ENCODE measurements around the gene FBF1.

The FBF1 gene

DNA sequence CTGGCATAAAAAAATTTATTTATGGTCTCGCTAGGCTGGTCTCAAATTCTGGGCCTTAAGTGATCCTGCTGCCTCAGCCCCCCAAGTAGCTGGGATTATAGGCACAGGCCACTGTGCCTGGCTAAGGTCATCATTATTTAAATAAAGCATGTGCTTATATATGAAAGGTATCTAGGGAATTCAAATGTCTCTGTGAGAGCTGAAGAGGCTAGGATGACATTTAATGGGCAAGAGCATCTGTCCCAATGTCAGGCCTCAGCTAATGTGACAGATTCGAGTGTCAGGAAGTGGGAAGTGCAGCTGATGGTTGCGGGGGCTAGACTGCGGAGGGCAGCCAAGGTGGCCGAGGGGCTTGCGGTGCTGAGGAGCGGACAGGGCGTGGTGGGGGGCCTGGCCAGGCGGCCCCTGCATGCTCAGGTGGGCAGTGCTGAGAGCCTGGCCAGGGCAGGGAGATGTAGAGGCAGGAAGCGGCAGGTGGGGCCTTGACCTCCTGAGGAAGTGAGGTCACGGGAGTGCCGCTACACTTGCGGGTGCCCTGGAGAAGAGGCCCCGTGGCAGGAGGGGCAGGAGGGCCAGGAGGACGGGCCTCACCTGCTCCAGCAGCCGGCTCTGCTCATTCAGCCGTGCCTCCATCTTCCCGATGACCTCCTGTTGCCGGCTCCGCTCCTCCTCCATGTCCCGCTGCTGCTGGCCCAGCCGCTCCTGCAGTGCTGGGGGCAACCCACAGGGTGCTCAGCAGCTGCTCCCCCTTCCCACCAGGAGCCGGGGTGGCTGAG lies 23.5 kb downstream of the FBF1 start:
- DNase-seq (ENCODE audit: low spot score) = no peak

DNA sequence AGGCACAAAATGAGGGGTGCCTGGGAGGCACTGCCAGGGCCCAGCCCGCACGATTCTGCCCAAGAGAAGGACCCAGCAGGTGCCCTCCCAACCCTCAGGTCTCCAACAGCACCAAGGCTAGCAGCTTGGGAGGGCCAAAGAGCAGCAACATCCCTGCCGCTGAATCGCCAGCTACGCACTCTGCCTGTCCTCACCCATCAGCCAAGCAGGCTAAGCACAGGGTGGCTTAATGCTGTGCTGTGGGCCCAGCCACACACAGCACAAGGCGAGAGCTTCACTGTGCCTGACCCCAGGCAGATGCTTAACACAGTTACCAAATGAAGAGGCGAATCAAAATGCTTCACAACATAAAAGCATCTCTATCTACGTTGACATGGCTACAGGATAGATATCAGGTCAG lies 25.6 kb downstream of the FBF1 start:
- no peak for DNase-seq (ENCODE audit: low spot score)

DNA sequence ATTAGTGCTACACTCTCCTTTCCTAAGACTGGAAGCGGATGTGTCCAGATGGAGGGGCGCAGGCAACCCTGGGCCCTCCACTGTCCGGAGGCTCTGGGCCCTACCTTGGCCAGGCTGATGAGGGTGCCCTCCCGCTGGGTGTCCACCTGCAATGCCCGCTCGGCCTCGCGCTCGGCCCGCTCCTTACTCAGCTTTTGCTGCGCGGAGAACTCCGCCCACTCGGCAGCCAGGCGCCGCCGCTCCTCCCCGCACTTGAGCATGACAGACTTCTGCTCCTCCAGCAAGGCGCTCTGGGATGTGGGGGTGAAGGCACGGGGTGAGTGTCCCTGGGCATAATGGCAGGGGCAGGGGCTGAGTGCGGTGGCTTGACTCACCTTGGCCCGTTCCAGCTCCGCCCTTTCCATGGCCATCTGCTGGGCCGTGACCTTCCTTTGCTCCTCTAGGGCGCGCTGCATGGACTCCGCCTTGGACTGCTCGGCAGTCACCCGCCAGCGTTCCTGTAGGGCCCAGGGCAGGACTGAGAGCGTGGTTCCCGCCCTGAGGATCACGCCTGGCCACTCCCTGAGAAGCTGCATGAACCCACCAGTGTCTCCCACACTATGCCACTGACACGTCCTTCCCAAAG lies 26.1 kb downstream of the FBF1 start:
- DNase-seq (ENCODE audit: low spot score) = no peak

DNA sequence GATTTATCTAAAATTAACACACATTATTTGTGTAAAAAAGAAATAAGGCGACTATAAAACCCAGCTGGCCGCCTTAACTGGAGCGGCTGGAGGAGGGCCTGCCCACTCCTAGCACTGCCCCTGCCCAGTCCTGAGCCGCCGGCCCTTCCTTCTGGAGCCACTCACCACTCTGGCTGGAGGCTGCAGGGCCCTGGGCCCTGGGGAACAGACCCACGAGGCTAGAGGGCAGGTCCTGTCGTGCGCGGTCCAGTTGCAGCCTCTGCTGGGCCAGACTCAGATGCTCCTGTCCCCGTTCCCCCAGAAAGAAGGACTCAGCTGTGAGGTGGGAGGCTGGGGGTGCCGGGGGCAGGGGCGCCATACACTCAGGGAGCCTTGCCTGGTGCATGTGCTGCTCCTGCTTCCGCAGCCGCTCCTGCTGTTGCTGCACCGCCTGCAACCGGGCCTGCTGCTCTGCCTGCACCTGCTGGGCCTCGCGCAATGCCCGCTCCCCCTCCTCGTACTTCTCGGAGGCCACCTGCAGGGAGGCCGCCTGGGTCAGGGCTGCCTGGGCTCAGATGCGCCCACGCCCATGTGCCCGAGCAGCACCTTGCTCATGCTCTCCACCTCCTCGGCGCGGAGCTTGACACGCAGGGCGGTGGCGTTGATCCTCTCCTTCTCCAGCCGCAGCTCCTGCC lies 27.2 kb downstream of the FBF1 start:
- DNase-seq (ENCODE audit: low spot score) = no peak

- no peak for DNase-seq (ENCODE audit: low spot score)
These were observed 30.1 kb downstream of the FBF1 start for GRCh38 chr17:75910699-75911098.

DNA sequence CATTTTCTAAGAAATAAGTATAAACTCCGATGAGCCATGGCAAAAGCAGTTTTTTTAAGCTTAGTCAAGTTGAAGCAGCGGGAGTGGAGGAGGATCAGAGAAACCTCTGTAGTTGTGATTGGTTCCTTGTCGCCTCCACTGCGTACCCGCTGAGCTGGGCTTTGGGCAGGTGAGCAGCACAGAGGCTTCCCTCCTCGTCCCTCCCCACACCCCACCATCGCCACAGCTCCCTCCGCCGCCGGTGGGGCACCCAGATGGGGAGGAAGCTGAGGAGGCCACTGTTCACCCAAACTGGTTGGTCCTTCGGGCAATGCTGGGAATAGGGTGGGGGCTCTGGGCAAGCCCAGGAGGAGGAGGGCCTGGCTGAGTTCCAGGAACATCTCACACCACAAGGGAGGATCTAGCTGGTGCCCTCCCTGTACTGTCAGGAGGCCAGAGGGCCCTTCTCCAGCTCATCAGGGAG lies 31.0 kb downstream of the FBF1 start:
- DNase-seq (ENCODE audit: low spot score) = no peak

GRCh38 chr17:75909051-75909811 lies 31.6 kb downstream of the FBF1 start:
- DNase-seq (ENCODE audit: low spot score) = no peak

GRCh38 chr17:75908201-75908600 lies 32.6 kb downstream of the FBF1 start:
- DNase-seq (ENCODE audit: low spot score) = no peak

DNA sequence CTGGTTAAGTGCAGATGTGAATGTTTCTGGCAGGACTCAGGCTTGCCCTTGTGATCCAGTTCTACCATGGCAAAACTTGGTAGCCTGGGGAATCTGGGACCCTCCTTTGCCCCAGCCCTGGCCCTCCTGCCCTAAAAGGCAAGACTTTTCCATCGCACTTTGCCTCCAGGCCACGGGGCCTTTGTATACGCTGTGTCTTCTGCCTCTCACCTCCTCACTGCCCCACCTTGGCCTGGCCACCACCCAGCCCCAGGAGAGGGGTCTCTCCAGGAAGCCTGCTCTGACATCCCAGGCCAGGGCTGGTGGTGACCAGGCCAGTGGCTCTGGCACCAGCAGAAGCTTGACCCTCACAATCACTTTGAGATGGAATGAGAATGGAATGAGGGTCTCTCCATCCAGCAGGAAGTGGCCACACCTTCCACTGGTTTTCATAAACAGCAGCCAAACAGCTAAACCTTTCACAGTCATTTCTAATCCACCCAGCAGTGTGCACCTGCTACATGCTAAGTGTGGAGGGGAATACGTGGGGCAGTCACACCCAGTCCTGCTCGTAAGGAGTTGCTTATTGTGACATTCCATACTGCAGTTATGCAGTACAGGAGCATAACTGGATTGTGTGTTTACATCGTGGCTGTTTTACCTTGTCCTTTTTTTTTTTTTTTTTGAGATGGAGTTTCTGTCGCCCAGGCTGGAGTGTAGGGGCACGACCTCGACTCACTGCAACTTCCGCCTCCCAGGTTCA lies 34.5 kb downstream of the FBF1 start:
- DNase-seq (ENCODE audit: low spot score) = no peak

DNA sequence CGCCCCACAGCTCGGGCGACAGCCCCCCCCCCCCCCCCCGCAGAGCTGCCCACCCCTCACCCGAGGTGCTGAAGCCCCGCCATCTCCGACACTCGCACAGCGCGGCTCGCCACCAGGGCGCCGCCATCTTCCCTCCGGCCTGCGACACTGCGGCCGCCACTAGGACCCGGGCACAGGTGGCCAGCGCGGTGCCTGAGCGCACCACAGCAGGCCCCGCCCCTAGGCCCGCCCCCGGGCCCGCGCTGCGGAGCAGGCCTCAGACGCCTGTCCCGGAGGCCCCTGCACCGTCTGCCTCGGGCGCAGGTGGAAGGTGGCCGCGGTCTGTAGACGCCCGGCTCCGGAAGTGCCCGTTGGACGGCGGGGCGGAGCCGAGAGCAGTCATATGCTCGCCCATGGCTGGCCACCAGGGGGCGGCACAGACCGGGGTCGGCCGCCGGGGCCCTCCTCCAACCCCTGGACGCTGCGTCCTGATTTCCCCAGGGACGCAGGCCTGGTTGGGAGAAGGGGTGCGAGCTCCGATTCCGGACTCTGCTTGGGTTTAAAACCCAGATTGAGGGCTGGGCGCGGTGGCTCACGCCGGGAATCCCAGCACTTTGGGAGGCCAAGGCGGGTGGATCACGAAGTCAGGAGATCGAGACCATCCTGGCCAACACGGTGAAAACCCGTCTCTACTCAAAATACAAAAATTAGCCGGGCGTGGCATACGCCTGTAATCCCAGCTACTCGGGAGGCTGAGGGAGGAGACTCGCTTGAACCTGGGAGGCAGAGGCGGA lies 35.9 kb downstream of the FBF1 start, which contains the start of gene MRPL38:
MRPL38 (minus strand) TSS at position 136 of the 773 bp plus-strand sequence; CDS start at position 127, 9 bp downstream.
- peak; percentile 76 for DNase-seq (ENCODE audit: low spot score)

- DNase-seq (ENCODE audit: low spot score) = no peak
These were observed 38.4 kb downstream of the FBF1 start for GRCh38 chr17:75902406-75902805.

GRCh38 chr17:75901727-75902126 lies 39.1 kb downstream of the FBF1 start:
- DNase-seq (ENCODE audit: low spot score) = no peak

GRCh38 chr17:75900691-75901533 lies 39.9 kb downstream of the FBF1 start:
- no peak for DNase-seq (ENCODE audit: low spot score)

GRCh38 chr17:75899767-75900468 lies 40.9 kb downstream of the FBF1 start:
- DNase-seq (ENCODE audit: low spot score) = no peak

DNA sequence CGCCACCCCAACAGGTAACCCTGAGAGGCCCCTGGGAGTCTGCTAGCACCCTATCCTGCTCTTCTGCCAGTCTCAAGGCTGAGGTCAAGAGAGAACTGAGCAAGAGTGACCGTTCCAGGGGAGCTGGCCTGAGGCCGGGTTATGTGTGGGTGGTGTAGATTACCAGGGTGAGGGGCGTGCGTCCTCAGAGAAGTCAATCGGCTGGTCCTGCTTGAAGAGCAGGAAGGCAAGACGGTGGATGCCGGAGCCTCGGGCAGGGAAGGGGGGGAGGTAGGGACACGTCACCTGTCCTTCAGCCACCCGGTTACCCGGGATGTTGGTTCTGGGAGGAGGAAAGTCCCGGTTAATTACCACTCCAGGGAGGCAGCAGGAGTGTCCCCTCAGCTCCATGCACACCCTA lies 41.5 kb downstream of the FBF1 start:
- no peak for DNase-seq (ENCODE audit: low spot score)

- no peak for DNase-seq (ENCODE audit: low spot score)
These were observed 42.1 kb downstream of the FBF1 start for GRCh38 chr17:75898791-75899190.

- DNase-seq (ENCODE audit: low spot score) = no peak
These were observed 42.8 kb downstream of the FBF1 start for GRCh38 chr17:75898065-75898464.

- no peak for DNase-seq (ENCODE audit: low spot score)
These were observed 43.5 kb downstream of the FBF1 start for GRCh38 chr17:75897160-75898019.

Measured in pons (tissue), 1 donor.